GM19452 (cell line): ENCODE measurements around the gene ZNF235.
"Not testable (repeated sequence)": the region's sequence is repeated elsewhere in the genome, so short reads cannot be mapped to it uniquely, and the experiment has no call there.

Experiments
- ATAC-seq: cut with Tn5 transposase; IDR thresholded peaks from one replicate; pipeline ENCODE4 v1.9.1; 2021; ENCODE audit not compliant: unreplicated experiment

The ZNF235 gene

GRCh38 chr19:44258136-44258535 lies 46.7 kb downstream of the ZNF235 start:
- no peak for ATAC-seq

GRCh38 chr19:44255705-44256411 lies 49.0 kb downstream of the ZNF235 start:
- no peak for ATAC-seq

GRCh38 chr19:44254496-44254895 lies 50.3 kb downstream of the ZNF235 start:
- no peak for ATAC-seq

DNA sequence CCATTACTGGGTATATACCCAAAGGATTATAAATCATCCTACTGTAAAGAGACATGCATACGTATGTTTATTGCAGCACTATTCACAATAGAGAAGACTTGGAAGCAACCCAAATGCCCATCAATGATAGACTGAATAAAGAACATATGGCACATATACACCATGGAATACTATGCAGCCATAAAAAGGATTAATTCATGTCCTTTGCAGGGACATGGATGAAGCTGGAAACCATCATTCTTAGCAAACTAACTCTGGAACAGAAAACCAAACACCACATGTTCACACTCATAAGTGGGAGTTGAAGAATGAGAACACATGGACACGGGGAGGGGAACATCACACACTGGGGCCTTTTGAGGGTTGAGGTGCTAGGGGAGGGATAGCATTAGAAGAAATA lies 51.4 kb downstream of the ZNF235 start:
- ATAC-seq = not testable (repeated sequence)

DNA sequence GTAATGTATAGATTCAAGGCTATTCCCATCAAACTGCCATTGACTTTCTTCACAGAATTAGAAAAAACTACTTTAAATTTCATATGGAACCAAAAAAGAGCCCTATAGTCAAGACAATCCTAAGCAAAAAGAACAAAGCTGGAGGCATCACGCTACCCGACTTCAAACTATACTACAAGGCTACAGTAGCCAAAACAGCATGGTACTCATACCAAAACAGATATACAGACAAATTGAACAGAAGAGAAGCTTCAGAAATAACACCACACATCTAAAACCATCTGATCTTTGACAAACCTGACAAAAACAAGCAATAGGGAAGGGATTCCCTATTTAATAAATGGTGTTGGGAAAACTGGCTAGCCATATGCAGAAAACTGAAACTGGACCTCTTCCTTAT lies 52.5 kb downstream of the ZNF235 start:
- not testable (repeated sequence) for ATAC-seq

- ATAC-seq = no peak
These were observed 68.4 kb downstream of the ZNF235 start for GRCh38 chr19:44236384-44236783.
